Hypothalamus (tissue), 51 donors: ENCODE results near the gene CFAP100.

ENCODE experiments used
- DNase-seq, 51 donors: peaks; one replicate each; lab custom pipeline; 2025; lab: John Stamatoyannopoulos, UW

The CFAP100 gene

GRCh38 chr3:126475413-126476114, 80.9 kb downstream of the CFAP100 start, which contains the start of gene ZXDC:
Gene ZXDC, minus strand, starts transcription at chr3:126475891. Its CDS starts 26 bp downstream, at chr3:126475865.
- peak; percentile 32 to 98 (median 88) for DNase-seq

GRCh38 chr3:126476166-126477060, 81.7 kb downstream of the CFAP100 start:
- peak in 29 of 51 donors; percentile 24 to 88 (median 73) for DNase-seq

- DNase-seq = no peak
Observed at GRCh38 chr3:126477061-126477380, 82.3 kb downstream of the CFAP100 start.

GRCh38 chr3:126478581-126479310, 84.0 kb downstream of the CFAP100 start:
- no peak for DNase-seq

DNA sequence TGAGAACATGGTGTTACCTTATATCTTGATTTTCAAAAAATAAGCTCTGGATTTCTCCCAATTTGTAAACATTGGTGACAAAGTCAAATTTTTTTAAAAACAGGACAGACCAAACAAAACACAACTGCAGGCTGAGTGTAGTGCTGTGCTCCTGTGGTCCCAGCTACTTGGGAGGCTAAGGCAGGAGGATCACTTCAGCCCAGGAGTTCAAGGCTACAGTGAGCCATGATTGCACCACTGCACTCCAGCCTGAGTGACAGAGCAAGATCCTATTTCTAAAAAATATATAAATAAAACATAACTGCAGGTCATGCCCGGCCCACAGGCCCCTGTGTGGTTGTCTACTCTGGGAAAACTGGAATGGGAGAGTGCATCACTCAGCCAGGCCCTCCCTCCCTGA, 84.9 kb downstream of the CFAP100 start:
- DNase-seq = no peak

GRCh38 chr3:126480206-126480605, 85.5 kb downstream of the CFAP100 start:
- no peak for DNase-seq

- peak in 4 of 51 donors; percentile 9 to 36 (median 16) for DNase-seq
Observed at GRCh38 chr3:126480861-126481260, 86.2 kb downstream of the CFAP100 start.

DNA sequence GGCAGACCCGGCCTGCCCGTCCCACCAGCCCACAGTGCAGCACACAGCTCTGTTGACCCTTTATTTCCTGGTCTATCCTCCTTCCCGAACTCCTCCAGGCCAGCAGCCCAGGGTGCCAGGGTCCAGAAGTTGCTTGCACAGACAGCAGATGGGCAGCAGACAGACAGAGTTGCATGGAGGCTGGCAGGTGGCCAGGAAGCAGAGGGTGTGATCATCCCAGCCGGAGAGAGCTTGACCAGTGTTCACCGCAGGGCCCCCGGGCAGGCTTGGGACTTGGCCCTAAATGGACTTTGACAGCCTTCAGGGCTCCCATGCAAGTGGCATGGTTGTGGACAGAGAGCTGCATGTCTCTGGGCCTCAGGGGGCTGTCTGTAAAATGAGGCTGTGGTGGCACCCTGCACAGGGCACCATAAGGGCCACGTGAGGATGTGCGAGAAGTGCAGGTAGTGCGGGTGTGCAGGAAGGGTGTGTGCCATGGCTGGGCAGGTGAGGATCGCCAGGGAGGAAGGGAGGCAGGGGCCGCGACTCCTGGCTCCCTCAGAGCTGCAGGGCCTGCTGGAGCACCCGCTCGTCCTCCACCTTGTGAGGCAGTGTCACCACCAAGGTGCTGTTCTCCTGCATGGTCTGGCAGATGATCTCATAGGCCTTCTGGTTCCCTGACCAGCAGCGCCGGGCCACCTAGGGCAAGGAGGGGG, 87.2 kb downstream of the CFAP100 start:
- no peak for DNase-seq

DNA sequence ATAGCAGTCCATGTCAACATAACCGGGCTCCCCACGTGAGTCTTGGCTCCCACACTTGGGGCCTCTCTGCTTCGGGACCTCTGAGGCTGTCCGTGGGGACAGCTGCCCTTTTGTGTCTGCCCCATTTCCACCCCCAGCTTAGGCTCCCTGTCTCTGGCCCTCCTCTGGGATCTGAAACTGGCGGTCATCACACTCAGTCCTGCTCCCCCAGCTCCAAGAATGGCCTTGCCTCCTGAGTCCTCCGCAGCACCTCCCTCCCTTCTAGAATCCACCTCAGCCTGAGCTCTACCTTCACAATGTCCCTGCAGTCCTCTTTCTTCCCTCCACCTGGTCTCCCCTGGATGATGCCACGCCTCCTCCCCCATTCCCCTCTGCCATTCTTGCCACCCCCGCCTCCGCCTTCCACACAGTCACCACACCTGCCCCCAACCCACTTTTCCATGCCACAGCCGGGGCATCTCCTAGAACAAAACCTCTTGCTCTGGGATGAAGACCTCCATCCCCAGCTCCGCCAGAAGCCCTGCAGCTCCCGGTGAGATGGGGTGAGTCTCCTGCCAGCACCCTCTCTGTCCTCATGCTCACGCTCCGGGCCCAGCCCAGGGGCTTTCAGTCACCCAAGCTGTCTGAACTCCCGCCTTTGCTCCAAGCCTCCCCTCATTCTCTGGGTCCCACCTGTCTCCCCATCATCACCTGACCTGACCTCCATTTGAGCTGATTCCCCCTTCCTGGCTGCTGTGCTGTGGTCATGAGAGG, 88.0 kb downstream of the CFAP100 start:
- no peak for DNase-seq

- DNase-seq = no peak
Observed at GRCh38 chr3:126483321-126483761, 88.6 kb downstream of the CFAP100 start.

DNA sequence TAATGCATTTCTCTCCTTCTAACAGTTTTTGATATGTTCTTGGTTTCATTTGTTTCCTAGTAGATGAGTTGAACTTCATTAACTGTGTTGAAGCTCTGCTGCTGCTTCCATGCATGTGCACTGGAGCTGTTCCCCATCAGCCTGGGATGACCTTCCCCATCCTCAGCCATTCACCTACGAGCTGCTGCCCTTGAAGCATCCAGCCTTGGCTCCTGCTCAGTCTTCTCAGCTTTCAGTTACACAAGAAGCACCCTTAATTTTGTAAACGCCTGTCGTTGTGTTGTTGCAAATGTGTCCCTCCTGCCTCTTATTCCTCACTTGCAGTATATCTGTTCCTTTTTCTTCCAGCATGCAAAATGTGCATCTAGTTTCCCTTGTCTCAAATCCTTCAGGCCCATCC, 89.4 kb downstream of the CFAP100 start:
- no peak for DNase-seq

DNA sequence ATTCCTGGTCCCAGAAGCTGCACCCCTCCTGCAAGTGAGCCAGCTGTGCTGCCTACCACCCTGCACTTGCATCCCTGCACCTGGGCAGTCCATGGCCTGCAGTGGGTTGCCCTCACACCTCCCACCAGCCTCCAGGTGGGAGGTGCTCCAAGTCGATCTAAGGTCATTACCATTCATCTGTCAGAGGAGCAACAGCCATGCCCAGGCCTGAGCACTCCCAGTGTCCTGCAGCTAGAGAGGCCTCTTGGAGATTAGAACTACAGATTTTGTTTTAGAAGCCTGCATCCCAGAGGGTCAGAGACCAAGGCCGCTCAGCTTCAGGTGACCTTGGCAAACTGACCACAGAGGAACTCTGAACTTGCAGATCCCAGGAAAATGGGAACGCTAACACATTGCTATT, 90.0 kb downstream of the CFAP100 start:
- DNase-seq = no peak

DNA sequence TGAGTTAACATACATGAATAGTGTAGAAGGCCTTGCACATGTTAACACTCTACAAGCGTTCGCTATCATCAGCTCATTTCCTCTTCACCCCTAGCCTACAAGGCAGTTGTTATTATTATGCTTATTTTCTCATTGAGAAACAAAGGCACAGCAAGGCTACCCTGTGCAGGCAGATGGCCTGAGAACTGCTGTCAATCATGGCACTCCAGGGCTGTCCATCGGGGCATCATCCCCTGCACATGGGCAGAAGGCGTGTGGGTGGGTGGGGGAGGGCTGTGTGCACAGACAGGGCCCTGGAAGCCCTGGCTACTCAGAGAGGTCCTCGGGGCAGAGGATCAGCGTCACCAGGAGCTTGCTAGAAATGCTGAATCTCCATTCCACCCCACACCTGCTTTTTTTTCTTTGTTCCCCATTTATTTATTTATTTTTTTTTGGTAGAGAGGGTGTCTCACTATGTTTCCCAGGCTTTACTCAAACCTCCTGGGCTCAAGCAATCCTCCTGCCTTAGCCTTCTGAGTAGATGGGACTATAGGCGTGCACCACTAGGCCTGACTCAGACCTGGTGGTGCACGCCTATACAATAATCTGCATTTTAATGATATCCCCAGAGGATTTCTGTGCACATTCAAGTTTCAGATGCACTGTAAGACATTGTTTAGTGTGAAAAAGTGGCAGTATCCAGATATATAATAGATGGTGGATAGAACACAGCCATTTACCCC, 90.6 kb downstream of the CFAP100 start:
- no peak for DNase-seq

DNA sequence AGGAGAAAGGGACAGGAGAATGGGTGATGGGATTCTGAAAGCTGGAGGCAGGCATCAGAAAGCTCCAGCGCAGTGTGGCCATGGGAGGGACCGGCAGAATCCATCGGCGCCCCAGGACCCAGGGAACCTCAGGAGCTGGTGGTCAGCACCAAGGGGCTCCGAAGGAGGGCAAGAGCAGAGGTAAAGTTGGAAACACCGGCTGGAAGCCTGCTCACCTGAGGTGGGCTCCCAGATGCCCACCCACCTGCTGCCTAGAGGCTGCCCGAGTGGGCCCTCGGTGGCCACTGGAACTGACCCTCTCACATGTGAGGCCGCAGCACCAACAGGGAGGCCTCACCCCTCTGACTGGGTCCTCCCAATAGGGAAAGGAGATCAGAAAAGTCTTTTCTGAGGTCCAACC, 91.2 kb downstream of the CFAP100 start:
- DNase-seq = no peak
